ENCODE data around the gene LCN9. TPM values are rescaled to one million over a fixed set of nuclear protein-coding genes. Genes with fewer than 3 reads are reported as not detected.

Gene LCN9
- total and polyA plus RNA-seq, 9 of the 15 experiments (the other 6 are each of a cell fraction or from before 2014, with no cell fraction given) = not detected

DNA sequence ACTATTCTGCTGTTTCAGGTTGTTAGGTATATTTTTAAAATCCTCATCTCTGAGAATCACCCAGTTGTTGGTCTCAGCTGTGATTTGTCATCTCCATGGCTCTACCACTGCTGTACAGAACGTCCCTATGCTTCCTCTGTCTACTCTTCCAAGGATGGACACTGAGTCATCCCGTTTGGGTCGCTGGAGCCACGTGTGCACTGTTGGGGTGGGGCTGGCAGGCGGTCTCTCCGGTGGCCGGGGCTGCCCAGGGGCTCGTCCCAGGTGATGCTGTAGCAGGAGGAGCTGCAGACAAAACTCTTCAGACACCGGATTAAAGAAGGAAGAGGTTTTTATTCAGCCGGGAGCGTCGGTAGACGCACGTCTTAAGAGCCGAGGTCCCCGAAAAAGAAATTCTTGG lies 16.9 kb downstream of the LCN9 start (continued):
- TF ChIP-seq, protein P1, sequence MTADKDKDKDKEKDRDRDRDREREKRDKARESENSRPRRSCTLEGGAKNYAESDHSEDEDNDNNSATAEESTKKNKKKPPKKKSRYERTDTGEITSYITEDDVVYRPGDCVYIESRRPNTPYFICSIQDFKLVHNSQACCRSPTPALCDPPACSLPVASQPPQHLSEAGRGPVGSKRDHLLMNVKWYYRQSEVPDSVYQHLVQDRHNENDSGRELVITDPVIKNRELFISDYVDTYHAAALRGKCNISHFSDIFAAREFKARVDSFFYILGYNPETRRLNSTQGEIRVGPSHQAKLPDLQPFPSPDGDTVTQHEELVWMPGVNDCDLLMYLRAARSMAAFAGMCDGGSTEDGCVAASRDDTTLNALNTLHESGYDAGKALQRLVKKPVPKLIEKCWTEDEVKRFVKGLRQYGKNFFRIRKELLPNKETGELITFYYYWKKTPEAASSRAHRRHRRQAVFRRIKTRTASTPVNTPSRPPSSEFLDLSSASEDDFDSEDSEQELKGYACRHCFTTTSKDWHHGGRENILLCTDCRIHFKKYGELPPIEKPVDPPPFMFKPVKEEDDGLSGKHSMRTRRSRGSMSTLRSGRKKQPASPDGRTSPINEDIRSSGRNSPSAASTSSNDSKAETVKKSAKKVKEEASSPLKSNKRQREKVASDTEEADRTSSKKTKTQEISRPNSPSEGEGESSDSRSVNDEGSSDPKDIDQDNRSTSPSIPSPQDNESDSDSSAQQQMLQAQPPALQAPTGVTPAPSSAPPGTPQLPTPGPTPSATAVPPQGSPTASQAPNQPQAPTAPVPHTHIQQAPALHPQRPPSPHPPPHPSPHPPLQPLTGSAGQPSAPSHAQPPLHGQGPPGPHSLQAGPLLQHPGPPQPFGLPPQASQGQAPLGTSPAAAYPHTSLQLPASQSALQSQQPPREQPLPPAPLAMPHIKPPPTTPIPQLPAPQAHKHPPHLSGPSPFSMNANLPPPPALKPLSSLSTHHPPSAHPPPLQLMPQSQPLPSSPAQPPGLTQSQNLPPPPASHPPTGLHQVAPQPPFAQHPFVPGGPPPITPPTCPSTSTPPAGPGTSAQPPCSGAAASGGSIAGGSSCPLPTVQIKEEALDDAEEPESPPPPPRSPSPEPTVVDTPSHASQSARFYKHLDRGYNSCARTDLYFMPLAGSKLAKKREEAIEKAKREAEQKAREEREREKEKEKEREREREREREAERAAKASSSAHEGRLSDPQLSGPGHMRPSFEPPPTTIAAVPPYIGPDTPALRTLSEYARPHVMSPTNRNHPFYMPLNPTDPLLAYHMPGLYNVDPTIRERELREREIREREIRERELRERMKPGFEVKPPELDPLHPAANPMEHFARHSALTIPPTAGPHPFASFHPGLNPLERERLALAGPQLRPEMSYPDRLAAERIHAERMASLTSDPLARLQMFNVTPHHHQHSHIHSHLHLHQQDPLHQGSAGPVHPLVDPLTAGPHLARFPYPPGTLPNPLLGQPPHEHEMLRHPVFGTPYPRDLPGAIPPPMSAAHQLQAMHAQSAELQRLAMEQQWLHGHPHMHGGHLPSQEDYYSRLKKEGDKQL (CRISPR knock-in tag; IDR thresholded peaks at IDR 0.05; ENCODE audit: borderline replicate concordance) = no peak
- TF ChIP-seq MAZ (CRISPR knock-in tag; conservative IDR thresholded peaks at IDR 0.05 in 1 of 2, IDR thresholded peaks at IDR 0.05 in 1 of 2) = no peak
- no peak for TF ChIP-seq ASH1L (IDR thresholded peaks at IDR 0.05; ENCODE audit: borderline replicate concordance, low read depth, partially characterized antibody)
- TF ChIP-seq, protein P2, sequence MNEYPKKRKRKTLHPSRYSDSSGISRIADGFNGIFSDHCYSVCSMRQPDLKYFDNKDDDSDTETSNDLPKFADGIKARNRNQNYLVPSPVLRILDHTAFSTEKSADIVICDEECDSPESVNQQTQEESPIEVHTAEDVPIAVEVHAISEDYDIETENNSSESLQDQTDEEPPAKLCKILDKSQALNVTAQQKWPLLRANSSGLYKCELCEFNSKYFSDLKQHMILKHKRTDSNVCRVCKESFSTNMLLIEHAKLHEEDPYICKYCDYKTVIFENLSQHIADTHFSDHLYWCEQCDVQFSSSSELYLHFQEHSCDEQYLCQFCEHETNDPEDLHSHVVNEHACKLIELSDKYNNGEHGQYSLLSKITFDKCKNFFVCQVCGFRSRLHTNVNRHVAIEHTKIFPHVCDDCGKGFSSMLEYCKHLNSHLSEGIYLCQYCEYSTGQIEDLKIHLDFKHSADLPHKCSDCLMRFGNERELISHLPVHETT (CRISPR knock-in tag; conservative IDR thresholded peaks at IDR 0.05 in 1 of 2, IDR thresholded peaks at IDR 0.05 in 1 of 2) = no peak
- no peak for TF ChIP-seq PHB2 (IDR thresholded peaks at IDR 0.05; ENCODE audit: low read depth)
- TF ChIP-seq, protein P3, sequence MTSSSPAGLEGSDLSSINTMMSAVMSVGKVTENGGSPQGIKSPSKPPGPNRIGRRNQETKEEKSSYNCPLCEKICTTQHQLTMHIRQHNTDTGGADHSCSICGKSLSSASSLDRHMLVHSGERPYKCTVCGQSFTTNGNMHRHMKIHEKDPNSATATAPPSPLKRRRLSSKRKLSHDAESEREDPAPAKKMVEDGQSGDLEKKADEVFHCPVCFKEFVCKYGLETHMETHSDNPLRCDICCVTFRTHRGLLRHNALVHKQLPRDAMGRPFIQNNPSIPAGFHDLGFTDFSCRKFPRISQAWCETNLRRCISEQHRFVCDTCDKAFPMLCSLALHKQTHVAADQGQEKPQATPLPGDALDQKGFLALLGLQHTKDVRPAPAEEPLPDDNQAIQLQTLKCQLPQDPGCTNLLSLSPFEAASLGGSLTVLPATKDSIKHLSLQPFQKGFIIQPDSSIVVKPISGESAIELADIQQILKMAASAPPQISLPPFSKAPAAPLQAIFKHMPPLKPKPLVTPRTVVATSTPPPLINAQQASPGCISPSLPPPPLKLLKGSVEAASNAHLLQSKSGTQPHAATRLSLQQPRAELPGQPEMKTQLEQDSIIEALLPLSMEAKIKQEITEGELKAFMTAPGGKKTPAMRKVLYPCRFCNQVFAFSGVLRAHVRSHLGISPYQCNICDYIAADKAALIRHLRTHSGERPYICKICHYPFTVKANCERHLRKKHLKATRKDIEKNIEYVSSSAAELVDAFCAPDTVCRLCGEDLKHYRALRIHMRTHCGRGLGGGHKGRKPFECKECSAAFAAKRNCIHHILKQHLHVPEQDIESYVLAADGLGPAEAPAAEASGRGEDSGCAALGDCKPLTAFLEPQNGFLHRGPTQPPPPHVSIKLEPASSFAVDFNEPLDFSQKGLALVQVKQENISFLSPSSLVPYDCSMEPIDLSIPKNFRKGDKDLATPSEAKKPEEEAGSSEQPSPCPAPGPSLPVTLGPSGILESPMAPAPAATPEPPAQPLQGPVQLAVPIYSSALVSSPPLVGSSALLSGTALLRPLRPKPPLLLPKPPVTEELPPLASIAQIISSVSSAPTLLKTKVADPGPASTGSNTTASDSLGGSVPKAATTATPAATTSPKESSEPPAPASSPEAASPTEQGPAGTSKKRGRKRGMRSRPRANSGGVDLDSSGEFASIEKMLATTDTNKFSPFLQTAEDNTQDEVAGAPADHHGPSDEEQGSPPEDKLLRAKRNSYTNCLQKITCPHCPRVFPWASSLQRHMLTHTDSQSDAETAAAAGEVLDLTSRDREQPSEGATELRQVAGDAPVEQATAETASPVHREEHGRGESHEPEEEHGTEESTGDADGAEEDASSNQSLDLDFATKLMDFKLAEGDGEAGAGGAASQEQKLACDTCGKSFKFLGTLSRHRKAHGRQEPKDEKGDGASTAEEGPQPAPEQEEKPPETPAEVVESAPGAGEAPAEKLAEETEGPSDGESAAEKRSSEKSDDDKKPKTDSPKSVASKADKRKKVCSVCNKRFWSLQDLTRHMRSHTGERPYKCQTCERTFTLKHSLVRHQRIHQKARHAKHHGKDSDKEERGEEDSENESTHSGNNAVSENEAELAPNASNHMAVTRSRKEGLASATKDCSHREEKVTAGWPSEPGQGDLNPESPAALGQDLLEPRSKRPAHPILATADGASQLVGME (CRISPR knock-in tag; IDR thresholded peaks at IDR 0.05) = no peak
- TF ChIP-seq BRCA1 (IDR thresholded peaks at IDR 0.05) = no peak
- no peak for TF ChIP-seq BRCA1 (CRISPR knock-in tag; IDR thresholded peaks at IDR 0.05)

All from K562 (cell line).